Gastroesophageal sphincter (tissue), 3 donors: ENCODE data around the gene DUSP16.

Experiments used
- EP300 ChIP-seq: sonication (generic); formaldehyde crosslinking; IDR thresholded peaks from one replicate; pipeline ENCODE4 v1.6.1; 2017; ENCODE audit warnings: antibody characterized with exemption, mild to moderate bottlenecking
- TF ChIP-seq, protein P1 (sequence below), 4 experiments: fragments of 200-600 bp in 2 of 4; fragments of 450-650 bp in 2 of 4; sonication (generic) in 1 of 4; IDR thresholded peaks; one replicate each; pipeline ENCODE4 v1.5.1; 2017 to 2019; ENCODE audit warnings: antibody characterized with exemption in 4 of 4, mild to moderate bottlenecking in 2 of 4, moderate library complexity in 2 of 4

DNA sequence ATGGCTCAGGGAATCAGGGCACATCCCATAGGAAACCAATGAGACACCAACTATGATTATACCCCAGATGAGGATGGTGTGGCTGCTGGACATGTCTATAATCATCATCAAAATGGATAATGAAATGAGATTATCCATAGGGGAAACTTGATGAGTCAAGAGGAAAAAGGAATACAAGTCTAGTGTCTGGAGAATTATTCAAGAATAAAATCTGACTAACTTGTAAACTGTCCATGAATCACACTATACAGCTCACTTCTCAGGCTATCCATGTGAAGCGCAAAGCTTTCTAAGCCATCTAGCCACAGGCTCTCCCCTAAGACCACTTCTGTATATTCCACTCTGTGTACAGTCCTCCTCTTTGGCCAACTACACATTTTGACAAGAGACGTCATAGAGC is 52.5 kb downstream of the DUSP16 start:
- TF ChIP-seq, protein P1, sequence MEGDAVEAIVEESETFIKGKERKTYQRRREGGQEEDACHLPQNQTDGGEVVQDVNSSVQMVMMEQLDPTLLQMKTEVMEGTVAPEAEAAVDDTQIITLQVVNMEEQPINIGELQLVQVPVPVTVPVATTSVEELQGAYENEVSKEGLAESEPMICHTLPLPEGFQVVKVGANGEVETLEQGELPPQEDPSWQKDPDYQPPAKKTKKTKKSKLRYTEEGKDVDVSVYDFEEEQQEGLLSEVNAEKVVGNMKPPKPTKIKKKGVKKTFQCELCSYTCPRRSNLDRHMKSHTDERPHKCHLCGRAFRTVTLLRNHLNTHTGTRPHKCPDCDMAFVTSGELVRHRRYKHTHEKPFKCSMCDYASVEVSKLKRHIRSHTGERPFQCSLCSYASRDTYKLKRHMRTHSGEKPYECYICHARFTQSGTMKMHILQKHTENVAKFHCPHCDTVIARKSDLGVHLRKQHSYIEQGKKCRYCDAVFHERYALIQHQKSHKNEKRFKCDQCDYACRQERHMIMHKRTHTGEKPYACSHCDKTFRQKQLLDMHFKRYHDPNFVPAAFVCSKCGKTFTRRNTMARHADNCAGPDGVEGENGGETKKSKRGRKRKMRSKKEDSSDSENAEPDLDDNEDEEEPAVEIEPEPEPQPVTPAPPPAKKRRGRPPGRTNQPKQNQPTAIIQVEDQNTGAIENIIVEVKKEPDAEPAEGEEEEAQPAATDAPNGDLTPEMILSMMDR (IDR thresholded peaks at IDR 0.05): no peak
- TF ChIP-seq EP300: no peak
